Transverse colon (tissue), 4 donors: Measurements from ENCODE around the gene IER5.

Experiments
- EP300 ChIP-seq: sonication (generic); formaldehyde crosslinking; IDR thresholded peaks from one replicate; pipeline ENCODE4 v1.6.1; 2017; ENCODE audit warnings: antibody characterized with exemption, low read depth
- POLR2A ChIP-seq: fragments of 450-650 bp; IDR thresholded peaks from one replicate; pipeline ENCODE4 v1.6.1; 2016; ENCODE audit warnings: antibody characterized with exemption, mild to moderate bottlenecking, moderate library complexity
- POLR2AphosphoS5 ChIP-seq, 3 donors: sonication (generic); formaldehyde crosslinking; IDR thresholded peaks; one replicate each; pipeline ENCODE4 v1.6.1; 2016; ENCODE audit warnings: antibody characterized with exemption in 3 of 3
- TF ChIP-seq, protein P1 (sequence below), 5 experiments: fragments of 200-600 bp in 3 of 5; fragments of 450-650 bp in 2 of 5; sonication (generic) in 3 of 5; IDR thresholded peaks; 1 replicate in 2 of 5; 2 replicates in 3 of 5; pipeline ENCODE4 v1.5.1; 2016 to 2017; ENCODE audit warnings: antibody characterized with exemption in 5 of 5, inconsistent platforms in 3 of 5, mild to moderate bottlenecking in 2 of 5, moderate library complexity in 1 of 5

DNA sequence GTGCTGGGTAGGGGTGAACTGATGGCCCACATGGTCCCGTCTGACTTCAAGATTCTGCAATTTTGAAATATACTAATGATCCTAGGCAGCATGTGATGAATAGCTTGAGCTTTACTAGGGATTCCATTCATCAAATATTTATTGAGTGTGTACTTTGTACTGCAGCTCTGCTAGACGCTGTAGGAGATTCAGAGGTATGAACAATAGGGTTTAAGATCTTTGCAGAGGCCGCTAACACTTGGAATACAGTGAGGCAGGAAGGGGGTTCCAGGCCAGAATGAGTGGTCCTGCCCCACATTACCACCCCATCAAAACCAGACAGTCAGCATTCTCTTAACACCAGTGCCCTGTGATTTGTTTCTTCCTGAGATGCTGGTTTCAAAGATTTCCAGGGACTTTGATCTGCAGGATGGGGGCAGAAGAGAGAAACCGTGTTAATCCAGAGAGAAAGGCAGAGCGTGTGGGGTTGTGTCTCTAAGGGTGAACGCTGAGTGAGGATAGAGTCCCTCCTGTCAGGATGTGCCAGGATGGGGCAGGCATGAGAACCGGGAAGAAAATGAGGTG, 19.9 kb downstream of the IER5 start:
- TF ChIP-seq POLR2A: no peak
- TF ChIP-seq, protein P1, sequence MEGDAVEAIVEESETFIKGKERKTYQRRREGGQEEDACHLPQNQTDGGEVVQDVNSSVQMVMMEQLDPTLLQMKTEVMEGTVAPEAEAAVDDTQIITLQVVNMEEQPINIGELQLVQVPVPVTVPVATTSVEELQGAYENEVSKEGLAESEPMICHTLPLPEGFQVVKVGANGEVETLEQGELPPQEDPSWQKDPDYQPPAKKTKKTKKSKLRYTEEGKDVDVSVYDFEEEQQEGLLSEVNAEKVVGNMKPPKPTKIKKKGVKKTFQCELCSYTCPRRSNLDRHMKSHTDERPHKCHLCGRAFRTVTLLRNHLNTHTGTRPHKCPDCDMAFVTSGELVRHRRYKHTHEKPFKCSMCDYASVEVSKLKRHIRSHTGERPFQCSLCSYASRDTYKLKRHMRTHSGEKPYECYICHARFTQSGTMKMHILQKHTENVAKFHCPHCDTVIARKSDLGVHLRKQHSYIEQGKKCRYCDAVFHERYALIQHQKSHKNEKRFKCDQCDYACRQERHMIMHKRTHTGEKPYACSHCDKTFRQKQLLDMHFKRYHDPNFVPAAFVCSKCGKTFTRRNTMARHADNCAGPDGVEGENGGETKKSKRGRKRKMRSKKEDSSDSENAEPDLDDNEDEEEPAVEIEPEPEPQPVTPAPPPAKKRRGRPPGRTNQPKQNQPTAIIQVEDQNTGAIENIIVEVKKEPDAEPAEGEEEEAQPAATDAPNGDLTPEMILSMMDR (IDR thresholded peaks at IDR 0.05): no peak
- TF ChIP-seq POLR2AphosphoS5 (IDR thresholded peaks at IDR 0.05): no peak
- TF ChIP-seq EP300: no peak
